NK-92 (cell line): ENCODE measurements around the gene PPIA.
A peak's percentile ranks its signal among the peaks of the same experiment; 100 is the strongest.
"Not testable (repeated sequence)": the region's sequence is repeated elsewhere in the genome, so short reads cannot be mapped to it uniquely, and the experiment has no call there.

ENCODE experiments used
- DNase-seq: peaks from one replicate; lab custom pipeline; 2025; ENCODE audit not compliant: unreplicated experiment; lab: John Stamatoyannopoulos, UW

PPIA gene

DNA sequence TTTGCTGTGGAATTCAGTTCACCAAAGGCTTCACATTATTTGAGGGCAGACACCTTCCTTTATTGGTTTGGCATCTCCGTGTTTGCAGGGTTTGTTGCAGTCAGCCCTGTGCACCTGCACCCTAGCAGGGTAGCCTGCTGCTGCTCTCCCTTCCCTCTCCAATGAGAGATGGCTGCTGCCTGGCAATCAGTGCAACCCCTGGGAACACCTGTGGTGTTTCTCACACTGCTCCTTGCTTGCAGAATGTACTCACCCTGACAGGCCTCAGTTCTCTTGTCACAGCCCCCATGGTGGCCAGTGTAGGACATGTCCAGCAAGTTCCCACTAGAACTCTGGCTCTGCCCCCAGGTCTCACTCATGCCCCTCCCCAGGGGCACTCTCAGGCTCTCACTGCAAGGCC, 12.1 kb upstream of the PPIA start:
- no peak for DNase-seq

DNA sequence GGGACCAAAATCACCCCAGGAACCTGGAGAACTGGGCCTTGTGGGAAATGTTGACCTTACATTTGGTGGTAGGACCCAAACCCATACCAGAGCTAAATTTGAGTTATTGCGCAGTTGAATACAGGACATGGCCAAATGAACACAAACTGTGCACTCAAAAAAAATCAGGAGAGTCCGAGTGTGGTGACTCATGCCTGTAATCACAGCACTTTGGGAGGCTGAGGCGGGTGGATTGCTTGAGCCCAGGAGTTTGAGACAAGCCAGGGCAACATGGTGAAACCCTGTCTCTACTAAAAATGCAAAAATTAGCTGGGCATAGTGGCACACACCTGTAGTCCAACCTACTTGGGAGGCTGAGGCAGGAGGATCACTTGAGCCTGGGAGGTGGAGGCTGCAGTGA, 11.3 kb upstream of the PPIA start:
- DNase-seq: not testable (repeated sequence)

DNA sequence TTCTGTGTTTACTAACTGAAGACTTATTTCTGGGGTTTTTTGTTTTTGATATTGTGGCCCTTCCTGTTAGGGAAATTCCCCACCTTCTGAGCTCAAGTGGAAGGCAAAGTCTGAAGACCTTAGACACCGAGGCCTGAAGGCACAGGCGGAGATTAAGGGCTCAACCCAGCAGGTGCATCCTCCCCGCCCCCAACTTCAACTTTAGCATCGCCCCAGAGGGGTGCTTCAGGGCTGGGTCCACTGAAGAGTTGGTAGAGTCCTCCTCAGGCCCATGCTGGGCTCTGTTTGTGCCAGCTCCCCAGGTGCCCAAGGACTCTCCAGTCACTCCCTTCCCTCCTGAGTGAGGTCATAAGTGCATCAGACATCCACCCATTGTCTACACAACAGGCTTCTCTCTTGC, 9.4 kb upstream of the PPIA start:
- no peak for DNase-seq

DNA sequence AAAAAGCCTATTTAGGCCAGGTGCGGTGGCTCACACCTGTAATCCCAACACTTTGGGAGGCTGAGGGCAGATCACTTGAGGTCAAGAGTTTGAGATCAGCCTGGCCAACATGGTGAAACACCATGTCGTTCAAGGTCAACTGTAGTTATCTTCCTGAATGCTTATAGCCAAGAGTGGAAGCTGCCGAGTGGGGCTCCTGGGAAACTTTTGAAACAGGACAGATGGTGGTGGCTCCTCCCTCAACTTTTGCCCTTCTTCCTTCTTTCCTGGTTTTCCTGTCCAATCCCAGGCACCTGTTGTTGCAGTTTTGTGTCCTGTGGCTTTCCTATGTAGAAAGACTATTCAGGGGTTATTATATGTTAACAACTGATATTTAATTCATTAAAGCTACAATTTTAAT, 8.7 kb upstream of the PPIA start:
- DNase-seq: no peak

DNA sequence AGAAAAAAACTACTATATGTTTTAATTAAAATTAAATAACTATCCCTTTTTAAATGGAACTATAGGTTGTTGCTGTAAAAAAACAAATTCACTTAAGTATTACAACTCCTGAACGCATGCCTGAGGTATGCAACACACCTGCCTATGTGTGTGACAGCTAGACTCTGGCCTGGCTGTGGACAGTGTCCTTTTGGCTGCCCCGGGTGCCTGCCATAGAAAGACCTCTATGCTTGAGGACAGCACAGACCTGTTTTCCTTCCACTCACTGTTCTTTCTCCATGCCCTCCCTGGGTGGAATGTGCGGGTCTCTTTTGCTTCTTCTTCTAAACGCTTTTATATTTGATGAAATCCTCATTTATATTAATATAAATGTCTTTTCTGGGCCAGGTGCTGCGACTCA, 6.5 kb upstream of the PPIA start:
- no peak for DNase-seq

DNA sequence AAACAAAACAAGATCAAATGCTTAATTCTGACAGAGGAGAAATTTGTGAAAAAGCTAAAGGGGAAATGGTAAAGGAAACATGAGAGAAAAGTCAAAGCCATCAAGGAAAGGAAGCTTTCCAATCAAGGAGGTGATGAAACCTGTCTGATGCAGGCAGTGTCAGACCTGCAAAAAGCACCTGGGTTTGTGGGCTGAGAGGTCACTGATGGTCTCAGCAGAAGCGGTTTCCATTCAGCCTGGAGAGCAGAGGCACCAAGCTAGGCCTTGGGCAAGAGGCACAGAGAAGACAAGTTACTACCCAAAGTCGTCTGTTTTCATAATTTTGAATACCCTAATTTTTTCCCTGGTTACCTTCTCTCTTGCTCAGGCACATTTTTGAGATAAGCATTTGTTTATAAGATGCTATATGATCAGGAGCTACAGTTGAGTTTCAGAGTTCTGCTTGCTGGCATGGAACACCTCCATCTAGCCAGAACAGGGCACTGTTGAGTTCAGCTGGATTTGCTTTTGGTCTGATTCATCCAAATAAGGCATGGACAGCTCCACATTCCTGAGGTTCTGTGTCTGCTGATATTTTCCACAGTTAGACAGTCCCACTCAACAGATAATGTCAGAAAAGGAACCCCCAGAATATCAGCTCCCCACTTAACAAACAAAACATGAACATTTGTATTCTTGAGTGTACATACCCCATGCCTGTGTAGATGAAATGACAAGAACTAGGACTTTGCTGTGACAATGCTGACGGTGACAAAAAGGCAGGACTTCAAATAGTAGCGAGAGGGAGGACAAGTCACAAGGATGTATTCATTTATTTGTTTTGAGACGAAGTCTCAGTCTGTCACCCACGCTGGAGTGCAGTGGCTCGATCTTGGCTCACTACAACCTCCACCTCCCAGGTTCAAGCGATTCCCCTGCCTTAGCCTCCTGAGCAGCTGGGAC, 4.9 kb upstream of the PPIA start:
- DNase-seq: no peak

DNA sequence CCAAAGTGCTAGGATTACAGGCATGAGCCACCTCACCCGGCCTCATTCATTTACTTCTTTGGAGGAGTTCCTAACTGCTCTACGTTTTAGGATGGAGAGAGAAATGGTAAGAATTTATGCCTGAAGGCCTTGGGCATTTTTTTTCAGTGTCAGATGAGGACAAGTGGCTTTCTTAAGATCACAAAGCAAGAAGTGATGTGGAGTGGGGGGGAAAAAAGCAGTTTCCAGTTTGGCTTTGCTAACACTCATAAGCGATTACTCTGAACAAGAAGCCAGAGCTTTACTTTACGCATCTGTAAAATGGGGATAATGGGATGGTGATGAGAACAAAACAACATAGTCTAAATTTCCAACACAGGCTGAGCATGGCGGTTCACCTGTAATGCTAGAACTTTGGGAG, 2.6 kb upstream of the PPIA start:
- DNase-seq: no peak

DNA sequence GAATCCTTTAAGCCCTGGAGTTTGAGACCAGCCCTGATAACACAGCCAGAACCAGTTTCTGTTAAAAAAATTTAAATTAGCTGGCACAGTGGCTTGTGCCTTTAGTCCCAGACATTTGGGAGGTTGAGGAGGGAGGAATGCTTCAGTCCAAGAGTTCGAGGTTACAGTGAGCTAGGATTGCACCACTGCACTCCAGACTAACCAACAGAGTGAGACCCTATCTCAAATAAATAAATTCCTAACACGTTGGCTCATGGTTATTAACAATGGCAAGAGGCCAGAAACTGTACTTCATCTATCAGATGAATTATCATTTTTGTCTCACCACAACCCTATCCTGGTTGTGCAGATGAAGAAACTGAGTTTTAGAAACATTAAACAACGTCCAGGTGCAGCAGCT, 2.1 kb upstream of the PPIA start:
- no peak for DNase-seq

DNA sequence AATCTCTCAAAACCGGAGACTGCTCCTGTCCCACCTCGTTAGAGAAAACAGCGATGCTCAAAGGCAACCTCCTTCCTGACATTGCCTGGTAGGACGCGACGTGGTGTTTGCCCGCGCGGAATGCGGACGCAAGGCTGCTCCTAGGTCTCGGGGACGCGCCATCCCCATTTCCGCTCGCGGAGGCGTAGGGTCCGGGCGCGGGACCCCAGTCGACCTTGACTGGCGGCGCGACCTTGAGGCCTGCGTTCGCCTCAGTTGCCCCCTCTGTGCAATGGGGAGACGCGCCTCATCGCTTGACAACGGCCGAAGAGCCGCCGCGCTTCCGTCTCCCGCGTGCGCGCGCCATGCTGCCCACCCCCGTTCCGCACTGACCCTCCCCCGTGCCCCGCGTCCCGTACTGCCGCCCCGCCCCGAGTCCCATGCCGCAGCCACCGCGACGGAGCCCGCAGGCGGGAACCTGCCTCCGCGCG, 412 bp upstream of the PPIA start:
- DNase-seq: no peak

DNA sequence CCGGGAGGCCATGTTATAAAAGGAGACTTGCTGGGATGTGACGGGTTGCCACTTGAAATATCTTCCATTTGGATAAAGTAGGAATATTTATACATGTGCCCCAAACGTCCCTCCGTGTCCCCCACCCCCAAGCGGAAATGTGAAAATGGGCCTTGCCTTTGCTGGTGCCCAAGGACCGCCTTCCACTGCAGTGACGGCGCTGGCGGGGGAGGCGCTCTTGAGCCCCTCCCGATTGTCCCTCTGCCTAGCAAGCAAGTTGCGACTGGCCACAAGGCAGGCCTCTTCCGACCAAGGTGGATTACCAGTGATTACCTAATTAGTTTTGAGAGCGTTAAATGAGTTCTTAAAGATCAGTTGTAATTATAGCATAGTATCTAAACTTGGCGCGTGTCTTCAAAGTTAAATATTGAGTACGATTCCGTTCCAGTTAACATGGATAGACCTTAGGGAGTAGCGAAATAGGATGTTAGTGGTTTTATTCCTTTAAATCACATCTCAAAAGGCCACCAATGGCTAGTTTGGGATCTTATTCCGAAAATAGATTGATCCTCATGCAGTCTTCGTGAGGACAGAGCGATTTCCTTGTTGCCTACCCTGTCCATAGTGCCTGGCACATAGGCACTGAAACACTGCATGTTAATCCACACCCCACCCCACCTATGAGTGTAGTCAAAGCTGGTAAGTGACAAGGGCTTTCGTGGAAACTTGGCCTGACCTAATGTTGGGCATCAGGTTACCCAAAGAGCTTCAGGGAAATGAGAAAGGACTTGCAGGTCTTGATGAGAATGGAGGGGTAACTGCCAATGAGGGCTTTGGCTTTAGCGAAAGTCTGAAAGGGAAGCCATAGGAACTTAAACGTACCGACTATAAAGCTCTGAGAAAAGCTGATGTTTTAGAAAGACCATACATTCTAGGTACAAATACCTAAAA, 1.1 kb downstream of the PPIA start:
- DNase-seq: peak; percentile 26

DNA sequence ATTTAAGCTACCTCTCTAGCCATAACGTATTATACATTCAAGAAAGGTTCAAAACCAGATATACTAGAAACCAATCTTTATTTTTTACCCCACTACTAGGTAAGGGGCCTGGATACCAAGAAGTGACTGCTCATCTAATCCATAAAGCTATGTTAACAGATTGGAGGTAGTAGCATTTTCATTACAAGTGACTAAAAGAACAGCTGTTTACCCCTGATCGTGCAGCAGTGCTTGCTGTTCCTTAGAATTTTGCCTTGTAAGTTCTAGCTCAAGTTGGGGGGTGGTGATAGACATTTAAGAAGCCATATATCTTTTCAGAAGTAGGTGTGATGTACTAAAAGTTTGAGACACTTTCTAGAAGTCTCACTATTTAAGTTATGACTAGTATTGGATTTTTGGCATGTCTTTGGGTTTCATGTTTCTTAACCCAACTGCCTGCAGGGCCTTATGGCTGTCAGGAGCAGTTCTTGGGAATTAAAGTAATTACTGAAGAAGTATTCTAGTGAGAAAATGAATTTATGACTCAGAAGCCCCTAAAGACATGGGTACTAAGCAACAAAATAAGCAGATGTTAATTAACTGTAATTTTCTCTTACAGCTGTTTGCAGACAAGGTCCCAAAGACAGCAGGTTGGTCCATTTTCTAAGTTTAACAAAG, 2.3 kb downstream of the PPIA start:
- DNase-seq: no peak

DNA sequence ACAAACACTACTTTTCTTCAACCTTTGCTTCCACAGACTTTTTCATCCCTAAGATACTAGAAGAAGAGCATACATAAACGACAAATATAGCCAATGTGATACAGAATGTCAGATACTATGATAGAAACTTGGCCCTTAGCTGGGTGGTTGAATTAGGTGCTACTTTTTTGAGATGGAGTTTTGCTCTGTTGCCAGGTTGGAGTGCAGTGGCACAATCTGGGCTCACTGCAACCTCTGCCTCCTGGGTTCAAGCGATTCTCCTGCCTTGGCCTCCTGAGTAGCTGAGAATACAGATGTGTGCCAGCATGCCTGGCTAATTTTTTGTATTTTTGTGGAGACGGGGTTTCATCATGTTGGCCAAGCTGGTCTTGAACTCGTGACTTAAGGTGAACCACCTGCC, 3.5 kb downstream of the PPIA start:
- DNase-seq: no peak

DNA sequence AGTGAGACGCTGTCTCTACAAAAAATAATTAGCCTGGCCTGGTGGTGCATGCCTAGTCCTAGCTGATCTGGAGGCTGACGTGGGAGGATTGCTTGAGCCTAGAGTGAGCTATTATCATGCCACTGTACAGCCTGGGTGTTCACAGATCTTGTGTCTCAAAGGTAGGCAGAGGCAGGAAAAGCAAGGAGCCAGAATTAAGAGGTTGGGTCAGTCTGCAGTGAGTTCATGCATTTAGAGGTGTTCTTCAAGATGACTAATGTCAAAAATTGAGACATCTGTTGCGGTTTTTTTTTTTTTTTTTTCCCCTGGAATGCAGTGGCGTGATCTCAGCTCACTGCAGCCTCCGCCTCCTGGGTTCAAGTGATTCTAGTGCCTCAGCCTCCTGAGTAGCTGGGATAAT, 5.4 kb downstream of the PPIA start:
- DNase-seq: no peak

DNA sequence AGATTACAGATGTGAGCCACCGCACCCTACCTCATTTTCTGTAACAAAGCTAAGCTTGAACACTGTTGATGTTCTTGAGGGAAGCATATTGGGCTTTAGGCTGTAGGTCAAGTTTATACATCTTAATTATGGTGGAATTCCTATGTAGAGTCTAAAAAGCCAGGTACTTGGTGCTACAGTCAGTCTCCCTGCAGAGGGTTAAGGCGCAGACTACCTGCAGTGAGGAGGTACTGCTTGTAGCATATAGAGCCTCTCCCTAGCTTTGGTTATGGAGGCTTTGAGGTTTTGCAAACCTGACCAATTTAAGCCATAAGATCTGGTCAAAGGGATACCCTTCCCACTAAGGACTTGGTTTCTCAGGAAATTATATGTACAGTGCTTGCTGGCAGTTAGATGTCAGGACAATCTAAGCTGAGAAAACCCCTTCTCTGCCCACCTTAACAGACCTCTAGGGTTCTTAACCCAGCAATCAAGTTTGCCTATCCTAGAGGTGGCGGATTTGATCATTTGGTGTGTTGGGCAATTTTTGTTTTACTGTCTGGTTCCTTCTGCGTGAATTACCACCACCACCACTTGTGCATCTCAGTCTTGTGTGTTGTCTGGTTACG, 6.0 kb downstream of the PPIA start:
- no peak for DNase-seq

DNA sequence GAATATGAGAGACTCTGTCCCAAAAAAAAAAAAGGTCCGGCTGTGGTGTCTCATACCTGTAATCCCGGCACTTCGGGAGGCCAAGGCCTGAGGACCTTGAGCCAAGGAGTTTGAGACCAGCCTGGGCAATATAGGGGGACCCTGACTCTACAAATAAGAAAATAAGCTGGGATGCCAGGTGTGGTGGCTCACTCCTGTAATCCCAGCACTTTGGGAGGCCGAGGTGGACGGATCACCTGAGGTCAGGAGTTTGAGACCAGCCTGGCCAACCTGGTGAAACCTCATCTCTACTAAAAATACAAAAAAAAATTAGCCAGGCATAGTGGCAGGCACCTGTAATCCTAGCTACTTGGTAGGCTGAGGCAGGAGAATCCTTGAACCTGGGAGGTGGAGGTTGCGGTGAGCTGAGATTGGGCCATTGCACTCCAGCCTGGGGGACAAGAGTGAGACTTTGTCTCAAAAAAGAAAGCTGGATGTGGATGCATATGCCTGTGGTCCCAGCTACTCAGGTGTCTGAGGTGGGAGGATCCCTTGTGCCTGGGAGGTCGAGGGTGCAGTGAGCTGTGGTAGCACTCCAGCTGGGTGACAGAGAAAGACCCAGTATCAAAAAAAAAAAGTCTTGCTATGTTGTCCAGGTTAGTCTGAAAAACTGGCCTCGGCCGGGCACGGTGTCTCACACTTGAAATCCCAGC, 7.5 kb downstream of the PPIA start:
- not testable (repeated sequence) for DNase-seq

DNA sequence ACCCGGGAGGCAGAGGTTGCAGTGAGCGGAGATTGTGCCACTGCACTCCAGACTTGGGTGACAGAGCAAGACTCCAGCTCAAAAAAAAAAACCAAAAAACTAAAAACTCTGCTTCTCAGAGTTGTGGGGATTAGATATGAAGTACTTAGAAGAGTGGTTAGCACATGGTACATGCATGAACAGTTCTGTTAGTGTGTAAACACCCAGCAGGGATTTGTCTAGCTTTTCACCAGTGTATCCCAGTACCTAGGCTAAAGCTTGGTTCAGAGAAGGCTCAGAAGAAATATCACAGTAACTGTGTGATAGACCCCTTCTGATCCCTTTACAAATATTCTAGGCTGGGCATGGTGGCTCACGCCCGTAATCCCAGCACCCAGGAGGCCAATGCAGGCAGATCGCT, 9.5 kb downstream of the PPIA start:
- no peak for DNase-seq

DNA sequence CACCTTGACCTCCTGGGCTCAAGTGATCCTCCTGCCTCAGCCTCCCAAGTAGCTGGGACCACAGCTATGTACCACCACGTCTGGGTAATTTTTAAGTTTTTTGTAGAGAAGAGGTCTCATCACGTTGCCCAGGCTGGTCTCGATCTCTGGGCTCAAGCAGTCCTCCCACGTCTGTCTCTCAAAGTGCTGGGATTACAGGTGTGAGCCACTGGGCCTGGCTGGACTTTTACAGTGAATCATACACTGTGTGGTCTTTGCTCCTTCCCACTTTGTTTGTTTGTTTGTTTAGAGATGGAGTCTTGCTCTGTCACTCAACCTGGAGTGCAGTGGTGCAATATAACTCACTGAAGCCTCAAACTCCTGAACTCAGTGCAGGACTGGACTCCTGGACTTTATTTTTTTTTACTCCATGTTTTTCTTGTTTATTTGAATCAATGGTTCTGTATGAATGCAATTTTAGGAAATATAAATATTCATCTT, 12.5 kb downstream of the PPIA start:
- no peak for DNase-seq

DNA sequence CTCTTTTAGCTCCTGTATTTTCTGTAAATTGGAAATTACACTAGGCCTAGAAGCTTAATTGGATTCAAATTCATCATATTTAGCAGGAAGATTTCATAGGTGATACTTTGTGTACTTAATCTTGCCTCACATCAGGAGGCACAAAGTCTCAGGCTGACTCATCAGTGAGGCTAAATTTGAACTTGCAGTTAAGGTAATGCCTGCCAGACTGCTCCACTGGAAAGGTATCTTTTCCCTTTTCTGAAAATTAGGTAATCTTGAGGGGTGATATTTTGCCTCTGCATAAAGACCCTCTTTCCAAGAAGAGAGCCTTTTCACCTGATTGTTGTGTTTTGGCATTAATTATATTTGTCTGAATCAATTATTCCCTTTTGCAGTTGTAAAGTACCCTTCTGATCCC, 14.6 kb downstream of the PPIA start:
- no peak for DNase-seq

DNA sequence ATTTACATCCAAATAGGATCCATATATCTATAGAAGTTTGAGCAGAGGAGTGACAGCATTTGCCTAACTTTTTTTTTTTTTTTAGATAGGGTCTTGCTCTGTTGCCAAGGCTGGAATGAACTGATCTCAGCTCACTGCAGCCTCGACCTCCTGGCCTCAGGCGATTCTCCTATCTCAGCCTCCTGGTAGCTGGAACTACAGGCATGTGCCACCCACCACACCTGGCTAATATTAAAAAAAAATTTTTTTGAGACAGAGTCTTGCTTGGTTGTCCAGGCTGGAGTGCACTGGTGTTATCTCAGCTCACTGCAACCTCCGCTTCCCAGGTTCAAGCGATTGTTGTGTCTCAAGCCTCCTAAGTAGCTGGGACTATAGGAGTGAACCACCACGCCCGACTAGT, 15.1 kb downstream of the PPIA start:
- DNase-seq: no peak

DNA sequence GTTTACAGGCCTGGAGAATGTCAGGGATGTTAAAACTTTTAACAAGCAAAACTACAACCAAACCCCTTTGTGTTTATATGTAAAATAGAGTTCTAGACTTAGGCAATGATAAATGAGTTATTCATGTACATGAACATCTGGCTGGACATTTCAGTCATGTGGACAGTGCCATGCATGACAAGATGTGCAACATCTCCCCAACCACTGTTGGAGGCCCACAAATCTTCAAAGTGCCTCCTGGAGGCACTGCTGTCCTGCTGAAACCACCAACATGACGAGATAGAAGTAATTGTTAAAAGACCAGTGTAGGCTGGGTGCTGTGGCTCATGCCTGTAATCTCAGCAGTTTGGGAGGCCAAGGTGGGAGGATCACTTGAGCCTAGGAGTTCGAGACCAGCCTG, 18.4 kb downstream of the PPIA start:
- no peak for DNase-seq
